ENCODE measurements around the gene AP3D1.

- TF ChIP-seq YY1 (IDR thresholded peaks at IDR 0.05; ENCODE audit: borderline replicate concordance in 1 of 3, control insufficient read depth in 1 of 3, extremely low read depth in 1 of 3, insufficient read depth in 3 of 3, insufficient read length in 1 of 3, insufficient replicate concordance in 2 of 3, low read depth in 1 of 3, low read length in 2 of 3) (no peak), EP300 (IDR thresholded peaks at IDR 0.05; ENCODE audit: low read length) (no peak), CTCF (IDR thresholded peaks at IDR 0.05 in 2 of 3, conservative IDR thresholded peaks at IDR 0.05 in 1 of 3; ENCODE audit: insufficient read depth in 2 of 3, low read depth in 1 of 3, low read length in 3 of 3) (peak; percentile 33 to 52 (median 39); a peak in 3 of 6 replicates), GABPB1 (CRISPR knock-in tag; IDR thresholded peaks at IDR 0.05) (peak; percentile 65; the same call in 1 of the 2 replicates), KLF13 (tag; IDR thresholded peaks at IDR 0.05; ENCODE audit: borderline replicate concordance, low read depth) (peak; percentile 92), E2F4 (CRISPR knock-in tag; IDR thresholded peaks at IDR 0.05; ENCODE audit: low read depth) (no peak)
Observed at GRCh38 chr19:2096034-2096479, 55.3 kb downstream of the AP3D1 start, which contains the start of gene MOB3A.
